Lower leg skin (tissue), 3 donors: ENCODE results near the gene N4BP3.
"Not testable (repeated sequence)": the region's sequence is repeated elsewhere in the genome, so short reads cannot be mapped to it uniquely, and the experiment has no call there.

Experiments used
- POLR2A ChIP-seq, 2 donors: fragments of 450-650 bp; IDR thresholded peaks; one replicate each; pipeline ENCODE4 v1.6.1; 2016 to 2017; ENCODE audit warnings: antibody characterized with exemption in 2 of 2, mild to moderate bottlenecking in 1 of 2, moderate library complexity in 1 of 2
- TF ChIP-seq, protein P1 (sequence below), 3 donors: fragments of 450-650 bp; IDR thresholded peaks; one replicate each; pipeline ENCODE4 v1.5.1; 2016; ENCODE audit warnings: antibody characterized with exemption in 3 of 3, mild to moderate bottlenecking in 3 of 3, moderate library complexity in 2 of 3

DNA sequence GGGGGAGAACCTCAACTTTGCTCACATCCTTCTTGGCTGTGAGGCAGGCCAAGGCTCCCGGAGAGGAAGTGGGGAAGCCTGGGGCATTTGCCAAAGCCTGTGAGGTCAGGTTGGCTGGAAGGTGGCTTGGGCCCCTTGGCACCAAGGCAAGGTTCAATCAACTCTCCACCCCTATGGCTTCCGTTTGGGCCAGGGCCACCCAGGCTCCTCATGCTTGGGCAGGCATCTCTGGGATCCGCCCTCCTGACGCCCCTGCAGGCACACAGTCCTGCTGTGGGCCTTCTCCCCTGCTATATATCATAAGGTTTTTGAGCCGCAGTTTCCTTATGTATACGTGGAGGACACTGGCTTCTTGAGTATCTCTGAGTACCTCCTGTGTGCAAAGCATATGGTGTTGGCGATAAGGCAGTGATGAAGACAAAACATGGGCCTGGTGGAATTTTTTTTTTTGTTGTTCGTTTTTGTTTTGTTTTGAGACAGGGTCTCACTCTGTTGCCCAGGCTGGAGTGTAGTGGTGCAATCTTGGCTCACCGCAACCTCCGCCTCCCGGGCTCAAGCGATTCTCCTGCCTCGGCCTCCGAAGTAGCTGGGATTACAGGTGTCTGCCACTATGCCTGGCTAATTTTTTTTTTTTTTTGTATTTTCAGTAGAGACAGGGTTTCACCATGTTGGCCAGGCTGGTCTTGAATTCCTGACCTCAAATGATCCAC lies 14.1 kb downstream of the N4BP3 start:
- TF ChIP-seq, protein P1, sequence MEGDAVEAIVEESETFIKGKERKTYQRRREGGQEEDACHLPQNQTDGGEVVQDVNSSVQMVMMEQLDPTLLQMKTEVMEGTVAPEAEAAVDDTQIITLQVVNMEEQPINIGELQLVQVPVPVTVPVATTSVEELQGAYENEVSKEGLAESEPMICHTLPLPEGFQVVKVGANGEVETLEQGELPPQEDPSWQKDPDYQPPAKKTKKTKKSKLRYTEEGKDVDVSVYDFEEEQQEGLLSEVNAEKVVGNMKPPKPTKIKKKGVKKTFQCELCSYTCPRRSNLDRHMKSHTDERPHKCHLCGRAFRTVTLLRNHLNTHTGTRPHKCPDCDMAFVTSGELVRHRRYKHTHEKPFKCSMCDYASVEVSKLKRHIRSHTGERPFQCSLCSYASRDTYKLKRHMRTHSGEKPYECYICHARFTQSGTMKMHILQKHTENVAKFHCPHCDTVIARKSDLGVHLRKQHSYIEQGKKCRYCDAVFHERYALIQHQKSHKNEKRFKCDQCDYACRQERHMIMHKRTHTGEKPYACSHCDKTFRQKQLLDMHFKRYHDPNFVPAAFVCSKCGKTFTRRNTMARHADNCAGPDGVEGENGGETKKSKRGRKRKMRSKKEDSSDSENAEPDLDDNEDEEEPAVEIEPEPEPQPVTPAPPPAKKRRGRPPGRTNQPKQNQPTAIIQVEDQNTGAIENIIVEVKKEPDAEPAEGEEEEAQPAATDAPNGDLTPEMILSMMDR (IDR thresholded peaks at IDR 0.05), result not testable (repeated sequence)
- not testable (repeated sequence) for TF ChIP-seq POLR2A (IDR thresholded peaks at IDR 0.05)
